G401 (cell line): Measurements from ENCODE around the gene CFAP20DC. TPM values are rescaled to one million over a fixed set of nuclear protein-coding genes. Genes with fewer than 3 reads are reported as not detected.
"Not testable (repeated sequence)": the region's sequence is repeated elsewhere in the genome, so short reads cannot be mapped to it uniquely, and the experiment has no call there.

Experiments used
- DNase-seq: peaks from one replicate; pipeline ENCODE4 v3.0.0-alpha.2; 2015; ENCODE audit warnings: low spot score
- in situ Hi-C: cut with HindIII; loops from 2 replicates; pipeline ENCODE4 v1.10.0; 2016; ENCODE audit warnings: low sequenced_read_pairs, mixed read lengths
- total RNA-seq: library from RNA; depleted of rRNA; stranded (reverse); fragments of >200 nt; shearing (Covaris generic); gene quantifications from 2 replicates; pipeline ENCODE4 v1.2.3, GENCODE V29; 2014

The CFAP20DC gene
- total RNA-seq, 1 experiment from 2014 or later: 2.2 TPM

DNA sequence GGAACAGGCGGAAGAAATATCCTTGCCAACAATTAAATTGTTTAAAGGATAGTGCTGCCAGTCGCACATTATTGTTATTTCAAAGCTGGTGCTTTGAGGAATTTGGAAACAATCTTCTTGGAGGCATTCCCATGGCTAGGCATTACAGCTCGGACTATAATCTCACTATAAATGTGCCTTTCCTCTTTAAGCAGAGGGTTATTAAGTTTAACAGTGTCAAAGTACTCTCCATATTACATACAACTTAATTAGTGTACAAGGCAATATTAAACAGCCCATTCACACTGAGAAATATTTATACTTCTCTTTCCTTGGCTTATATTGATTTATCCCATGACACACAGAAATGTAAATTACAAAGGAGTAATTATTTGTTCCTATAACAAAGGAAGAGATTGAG is 329.3 kb downstream of the CFAP20DC start:
- in situ Hi-C loops: no loop called here
- no peak for DNase-seq

DNA sequence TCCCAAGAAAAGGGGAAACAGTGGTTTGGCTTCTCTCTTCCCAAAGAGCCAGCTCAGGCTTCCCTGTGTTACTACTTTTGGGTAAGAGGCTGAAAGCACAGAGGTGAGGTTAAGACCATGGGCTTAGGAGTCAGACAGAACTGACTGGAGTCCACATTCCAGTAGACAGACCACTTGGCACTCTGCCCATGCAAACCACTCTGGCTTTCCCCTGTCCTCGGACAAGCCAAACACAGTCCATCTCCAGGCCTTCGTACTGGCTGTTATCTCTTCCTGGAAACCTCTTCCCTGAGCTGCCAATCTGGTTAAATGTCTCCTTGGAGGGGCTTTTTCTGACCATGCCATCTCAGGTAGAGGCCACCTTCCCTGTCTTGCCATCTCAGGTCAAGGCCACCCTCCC is 330.1 kb downstream of the CFAP20DC start:
- in situ Hi-C loops: no loop called here

DNA sequence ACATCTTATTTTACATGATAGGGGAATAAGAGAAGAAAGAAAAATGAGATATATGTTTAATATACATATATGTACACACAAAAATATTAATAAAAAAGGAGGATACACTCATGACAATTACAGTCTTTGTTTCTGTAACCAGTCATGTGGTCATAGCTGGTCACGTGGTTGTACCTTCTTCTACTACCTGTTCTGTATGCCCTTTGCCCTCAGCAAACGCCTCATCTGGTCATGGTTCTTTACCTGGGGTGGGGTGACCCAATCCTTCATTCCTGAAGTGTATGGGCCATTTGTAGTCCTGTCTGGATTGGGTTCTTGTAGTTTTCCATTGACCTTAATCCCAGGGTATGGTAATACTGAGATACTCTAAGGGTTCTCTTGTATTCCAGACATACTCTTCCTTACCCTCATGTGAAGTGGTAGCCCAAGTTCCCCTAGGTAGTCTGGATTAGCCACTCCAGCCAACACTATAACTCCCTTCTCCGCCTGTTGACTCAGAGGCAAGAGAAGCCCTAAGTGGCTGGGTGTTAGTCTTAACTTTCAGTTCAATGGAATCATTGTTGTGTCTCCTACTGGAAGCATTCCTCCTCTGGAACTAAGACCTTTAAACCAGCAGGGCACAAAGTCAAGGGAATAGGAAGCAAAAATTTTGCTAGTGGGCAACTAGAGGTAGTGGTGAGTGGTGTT is 336.0 kb downstream of the CFAP20DC start:
- in situ Hi-C loops: no loop called here
- no peak for DNase-seq

More for the DNA sequence above, 330.1 kb downstream of the CFAP20DC start:
- no peak for DNase-seq

DNA sequence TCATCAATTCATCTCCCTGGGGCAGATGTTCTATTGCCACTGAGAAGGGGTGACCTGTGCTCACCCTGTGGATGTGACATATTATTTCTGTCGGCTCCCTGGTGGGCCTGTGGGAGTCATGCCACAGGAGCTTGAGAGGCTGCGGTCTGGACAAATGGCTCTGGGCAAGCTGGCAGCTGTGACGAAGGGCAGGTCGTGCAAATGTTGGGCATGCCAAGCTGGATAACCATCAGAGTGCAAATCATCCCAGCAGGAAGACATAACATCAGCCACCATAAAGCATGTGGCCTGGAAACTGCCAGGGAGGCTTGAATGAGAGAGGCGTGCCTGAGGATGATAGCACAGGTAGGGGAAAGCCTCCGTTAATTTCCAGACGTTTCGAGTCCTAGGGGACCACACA is 338.0 kb downstream of the CFAP20DC start:
- in situ Hi-C loops: no loop called here
- no peak for DNase-seq

DNA sequence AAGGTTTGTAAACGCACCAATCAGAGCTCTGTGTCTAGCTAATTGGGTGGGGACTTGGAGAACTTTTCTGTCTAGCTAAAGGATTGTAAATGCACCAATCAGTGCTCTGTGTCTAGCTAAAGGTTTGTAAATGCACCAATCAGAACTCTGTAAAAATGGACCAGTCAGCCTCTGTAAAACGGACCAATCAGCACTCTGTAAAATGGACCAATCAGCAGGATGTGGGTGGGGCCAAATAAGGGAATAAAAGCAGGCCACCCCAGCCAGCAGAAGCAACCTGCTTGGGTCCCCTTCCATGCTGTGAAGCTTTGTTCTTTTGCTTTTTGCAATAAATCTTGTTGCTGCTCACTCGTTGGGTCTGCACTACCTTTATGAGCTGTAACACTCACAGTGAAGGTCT is 340.8 kb downstream of the CFAP20DC start:
- DNase-seq, in situ Hi-C loops: not testable (repeated sequence)

DNA sequence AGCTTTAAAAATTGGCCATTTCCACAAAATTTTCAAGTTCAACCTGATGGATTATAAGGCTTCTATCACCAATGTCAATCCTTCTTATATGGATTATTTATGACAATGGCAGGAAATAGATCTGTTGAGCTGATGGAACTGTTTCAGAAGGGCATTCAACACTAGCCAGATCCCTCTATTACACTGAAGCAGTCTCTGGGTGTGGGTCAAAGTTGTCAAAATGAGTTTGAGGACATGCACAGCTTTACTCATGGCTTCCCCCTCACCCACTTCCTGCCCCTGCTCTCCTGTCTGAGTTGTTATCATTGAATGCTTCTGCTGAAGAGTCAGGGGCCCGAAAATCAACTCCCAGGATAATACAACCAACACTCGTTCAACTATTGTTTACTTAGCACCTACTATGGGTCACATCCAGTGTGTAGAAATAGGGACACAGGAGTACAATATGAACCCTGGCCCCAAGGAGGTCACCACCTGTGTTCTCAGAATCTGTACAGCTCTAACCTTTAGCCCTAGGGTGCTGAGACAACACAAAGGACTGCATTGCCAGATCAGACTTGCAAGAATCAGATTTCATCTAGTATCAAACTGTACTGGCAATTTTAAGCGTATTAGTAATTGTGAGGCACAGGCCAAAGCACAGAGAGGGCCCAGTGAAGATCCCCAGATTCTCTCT is 341.6 kb downstream of the CFAP20DC start:
- no peak for DNase-seq
- in situ Hi-C loops: no loop called here

DNA sequence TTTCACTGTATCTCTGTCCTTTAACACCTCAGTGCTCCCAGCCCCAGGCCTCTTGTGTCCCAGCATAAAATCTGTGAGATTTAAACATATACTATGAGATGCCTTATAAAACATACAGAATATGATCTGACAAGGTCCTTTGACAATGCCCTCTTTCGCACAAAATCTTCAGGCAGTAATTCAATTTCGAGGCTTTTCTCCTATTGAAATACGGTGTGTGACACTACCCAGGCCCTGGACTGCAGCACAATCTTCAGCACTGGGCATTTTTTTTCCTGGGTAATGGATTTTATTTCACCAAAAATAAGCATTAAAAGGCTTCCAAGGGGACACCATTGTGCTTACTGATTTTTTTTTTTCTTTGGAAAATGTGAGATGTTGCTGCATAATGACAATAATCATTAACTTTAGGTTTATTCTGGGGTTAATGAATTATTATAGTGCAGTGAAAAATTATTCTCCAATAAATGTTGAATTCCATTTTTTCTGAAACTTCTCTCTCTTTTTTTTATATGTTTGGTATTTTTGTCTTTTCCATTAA is 342.4 kb downstream of the CFAP20DC start:
- DNase-seq: no peak
- in situ Hi-C loops: no loop called here

DNA sequence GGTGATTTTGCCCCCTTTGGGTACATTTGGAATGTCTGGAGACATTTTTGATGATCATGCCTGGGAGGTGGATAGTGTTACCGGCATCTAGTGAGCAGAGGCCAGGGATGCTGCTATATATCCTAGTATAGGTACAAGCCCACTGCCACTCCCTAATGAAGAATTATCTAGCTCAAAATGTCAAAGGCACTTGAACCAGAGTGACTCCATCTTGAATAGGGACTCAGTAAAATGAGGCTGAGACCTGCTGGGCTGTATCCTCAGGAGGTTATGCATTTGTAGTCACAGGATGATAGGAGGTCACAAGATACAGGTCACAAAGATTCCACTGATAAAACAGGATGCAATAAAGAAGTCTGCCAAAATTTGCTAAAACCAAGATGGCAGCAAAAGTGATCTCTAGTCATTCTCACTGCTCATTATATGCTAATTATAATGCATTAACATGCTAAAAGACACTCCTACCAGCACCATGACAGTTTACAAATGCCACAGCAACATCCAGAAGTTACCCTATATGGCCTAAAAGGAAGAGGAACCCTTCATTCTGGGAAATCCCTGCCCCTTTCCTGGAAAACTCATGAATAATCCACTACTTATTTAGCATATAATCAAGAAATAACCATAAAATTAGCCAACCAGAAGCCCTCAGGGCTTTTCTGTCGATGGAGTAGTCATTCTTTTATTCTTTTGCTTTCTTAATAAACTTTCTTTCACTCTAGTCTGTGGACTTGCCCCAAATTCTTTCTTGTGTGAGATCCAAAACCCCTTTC is 343.2 kb downstream of the CFAP20DC start:
- DNase-seq: no peak
- in situ Hi-C loops: no loop called here

DNA sequence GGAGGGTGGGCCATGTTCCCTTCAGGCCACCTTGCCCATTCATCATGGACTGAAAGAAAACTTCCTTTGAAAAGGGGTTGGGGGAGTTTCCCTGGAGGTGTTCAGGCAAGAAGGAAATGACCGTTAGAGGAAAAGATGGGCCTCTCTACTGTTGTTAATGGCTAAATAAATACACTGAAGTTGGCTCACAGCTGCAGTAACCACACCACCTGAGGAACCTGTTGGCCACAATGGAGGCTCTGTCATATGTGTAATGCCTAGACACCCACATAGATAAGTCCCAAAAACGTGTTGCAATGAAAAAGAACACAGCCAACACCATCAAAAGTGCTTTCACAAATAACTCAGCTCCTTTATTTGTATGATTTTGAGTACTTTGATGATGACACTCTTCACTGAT is 345.1 kb downstream of the CFAP20DC start:
- in situ Hi-C loops: no loop called here
- DNase-seq: no peak

DNA sequence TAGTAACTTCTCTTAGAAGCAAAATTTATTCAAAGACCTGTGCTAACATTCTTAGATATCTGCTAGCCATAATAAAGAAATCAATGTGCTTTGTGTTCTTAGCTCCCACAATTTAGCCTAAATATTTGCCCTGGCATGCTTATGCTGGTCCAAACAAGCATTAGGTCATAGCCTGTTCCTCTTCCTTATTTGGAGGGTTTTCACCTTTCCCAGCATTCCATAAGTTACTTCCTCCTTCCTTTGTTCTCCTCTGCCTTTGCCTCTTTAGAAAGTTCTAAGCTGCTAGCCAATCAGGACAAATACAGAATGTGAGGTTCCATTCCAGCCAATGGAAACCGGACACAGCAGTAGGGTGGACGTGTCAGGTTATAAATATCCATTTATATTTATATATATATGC is 345.5 kb downstream of the CFAP20DC start:
- in situ Hi-C loops, DNase-seq: not testable (repeated sequence)

DNA sequence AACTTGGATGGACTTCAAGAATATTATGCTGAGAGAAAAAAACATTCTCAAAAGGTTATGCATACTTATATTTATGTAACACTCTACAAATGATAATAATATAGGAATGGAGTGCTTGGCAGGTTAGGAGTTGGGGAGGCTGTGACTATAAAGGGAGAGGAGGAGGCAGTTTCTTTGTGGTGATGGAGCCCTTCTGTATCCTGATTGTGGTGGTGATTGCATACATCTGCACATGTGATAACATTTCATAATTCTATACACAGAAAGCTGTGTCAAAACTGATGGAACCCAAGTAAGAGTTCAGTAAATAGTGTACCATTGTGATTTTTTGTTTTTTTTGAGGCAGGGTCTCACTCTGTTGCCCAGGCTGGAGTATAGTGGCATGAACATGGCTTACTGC is 351.6 kb downstream of the CFAP20DC start:
- no peak for DNase-seq
- in situ Hi-C loops: no loop called here

DNA sequence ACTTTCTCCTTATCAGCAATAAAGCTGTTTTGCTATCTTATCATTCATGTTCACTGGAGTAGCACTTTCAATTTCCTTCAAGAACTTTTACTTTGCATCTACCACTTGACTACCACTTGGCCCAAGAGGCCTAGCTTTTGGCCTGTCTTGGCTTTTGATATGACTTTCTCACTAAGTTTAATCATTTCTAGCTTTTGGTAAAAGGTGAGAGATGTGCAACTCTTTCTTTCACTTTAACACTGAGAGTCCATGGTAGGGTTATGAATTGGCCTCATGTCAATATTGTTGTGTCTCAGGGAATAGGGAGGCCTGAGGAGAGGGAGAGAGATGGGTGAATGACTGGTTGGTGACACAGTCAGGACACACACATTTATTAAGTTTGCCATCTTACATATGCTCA is 352.3 kb downstream of the CFAP20DC start:
- DNase-seq: no peak
- in situ Hi-C loops: no loop called here

DNA sequence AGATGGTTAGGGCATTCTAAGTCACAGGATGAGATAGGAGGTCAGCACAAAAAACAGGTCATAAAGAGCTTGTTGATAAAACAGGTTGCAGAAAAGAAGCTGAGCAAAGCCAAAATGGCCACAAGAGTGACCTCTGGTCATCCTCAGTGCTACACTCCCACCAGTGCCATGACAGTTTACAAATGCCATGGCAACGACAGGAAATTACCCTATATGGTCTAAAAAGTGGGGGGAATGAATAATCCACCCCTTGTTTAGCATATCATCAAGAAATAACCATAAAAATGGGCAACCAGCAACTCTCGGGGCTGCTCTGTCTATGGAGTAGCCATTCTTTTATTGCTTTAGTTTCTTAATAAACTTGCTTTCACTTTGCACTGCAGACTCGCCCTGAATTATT is 353.0 kb downstream of the CFAP20DC start:
- DNase-seq, in situ Hi-C loops: not testable (repeated sequence)

DNA sequence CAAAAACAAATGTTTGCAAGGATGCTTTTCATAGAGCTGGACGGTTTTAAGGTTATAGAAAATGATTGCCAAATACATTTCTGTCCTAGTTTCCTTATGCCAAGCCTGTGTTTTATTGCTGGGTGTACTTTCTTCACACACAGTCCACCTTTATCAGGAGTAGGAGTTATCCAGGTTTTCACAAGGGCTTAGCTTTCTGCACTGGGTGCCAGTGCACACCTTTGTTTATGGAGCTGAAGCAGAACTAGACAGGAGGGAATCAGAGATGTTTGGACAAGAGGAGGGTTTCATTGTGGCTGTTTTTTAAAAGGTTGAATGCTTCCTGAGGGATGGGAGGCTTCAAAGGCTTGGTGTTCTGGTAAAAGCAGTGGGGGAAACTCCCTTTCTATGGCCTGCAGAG is 353.7 kb downstream of the CFAP20DC start:
- in situ Hi-C loops: no loop called here
- DNase-seq: no peak

DNA sequence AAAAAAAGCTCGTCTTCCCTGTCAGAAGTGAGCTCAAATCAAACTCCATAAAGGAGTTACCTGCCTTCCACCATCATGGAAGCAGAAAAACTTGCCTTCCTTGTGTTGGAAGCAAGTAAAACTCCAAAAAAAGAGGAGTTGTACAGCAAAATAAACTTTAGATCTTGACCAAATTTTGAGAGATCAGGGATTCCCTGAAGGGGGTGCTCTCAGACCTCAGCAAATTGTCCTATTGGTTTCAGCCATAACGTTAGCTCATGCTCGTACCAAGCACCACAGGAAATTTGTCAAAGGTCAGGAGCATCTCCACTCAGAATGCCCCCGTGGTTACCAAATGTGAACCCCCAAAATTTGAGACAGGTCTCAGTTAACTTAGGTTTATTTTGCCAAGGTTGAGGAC is 354.5 kb downstream of the CFAP20DC start:
- DNase-seq, in situ Hi-C loops: not testable (repeated sequence)

DNA sequence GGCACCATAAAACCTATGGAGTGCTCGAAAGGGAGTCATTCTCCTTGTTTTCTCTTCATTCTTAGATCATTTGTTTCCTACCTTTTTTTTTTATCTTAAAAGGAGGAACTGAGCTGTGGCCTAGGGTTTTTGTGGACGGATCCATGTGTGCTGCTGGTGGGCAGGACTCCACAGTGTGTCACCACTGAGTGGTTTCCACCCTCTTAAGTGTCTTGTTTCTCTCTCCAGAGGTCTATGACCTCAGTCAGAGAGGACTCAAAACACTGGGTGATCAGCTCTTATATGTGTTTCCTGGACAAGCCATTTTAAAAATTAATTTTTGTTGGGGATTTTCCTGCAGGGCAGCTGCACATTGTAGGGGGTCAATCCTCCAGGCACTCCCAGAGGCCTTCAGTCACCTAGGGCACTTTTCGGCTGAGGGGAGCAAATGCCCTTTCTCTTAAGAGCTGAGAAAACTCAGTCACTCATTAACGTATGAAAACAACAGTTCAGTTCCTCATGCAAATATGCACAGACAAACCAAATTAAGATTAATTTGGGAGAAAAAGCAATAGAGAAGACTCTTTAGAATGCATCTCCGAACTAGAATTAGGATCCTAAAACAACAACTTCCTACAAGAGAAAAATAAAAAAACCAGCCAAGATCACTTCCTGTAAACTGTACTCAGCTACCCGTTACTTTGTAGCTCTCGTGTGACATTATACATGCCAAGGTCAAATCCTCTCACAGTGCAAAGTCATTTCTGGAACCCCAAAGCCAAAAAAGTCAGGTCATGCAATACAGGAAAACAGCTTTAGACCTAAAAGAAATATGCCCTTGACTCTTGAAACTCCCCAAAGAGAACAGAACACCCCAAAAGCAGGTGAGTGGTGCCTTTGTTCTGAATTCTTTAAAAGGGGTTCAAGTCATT is 355.6 kb downstream of the CFAP20DC start:
- DNase-seq: no peak
- in situ Hi-C loops: no loop called here

DNA sequence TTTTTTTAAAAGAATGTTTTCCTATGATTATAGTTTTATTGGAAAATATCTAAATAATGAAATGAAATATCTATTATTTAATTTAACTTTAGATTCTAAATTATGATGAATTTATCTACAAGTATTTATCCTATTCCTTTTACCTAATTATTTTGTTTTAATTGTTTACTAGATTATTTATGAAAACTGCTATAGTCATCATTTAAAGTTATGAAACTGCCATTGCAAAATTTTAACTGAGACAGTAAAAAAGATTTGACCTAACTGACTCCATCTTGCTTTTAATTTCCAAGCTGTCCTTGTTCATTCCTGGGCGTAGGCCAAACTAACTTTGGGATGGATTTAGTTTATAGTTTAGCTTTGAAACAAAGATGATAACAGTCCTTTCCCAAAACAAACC is 357.3 kb downstream of the CFAP20DC start:
- in situ Hi-C loops: no loop called here
- DNase-seq: no peak
